Esophagus (tissue), 2 donors: Measurements from ENCODE around the gene CD2. TPM values are rescaled to one million over a fixed set of nuclear protein-coding genes. Genes with fewer than 3 reads are reported as not detected.
A peak's percentile ranks its signal among the peaks of the same experiment; 100 is the strongest.
"Not testable (repeated sequence)": the region's sequence is repeated elsewhere in the genome, so short reads cannot be mapped to it uniquely, and the experiment has no call there.

Source experiments
- H3K27ac ChIP-seq, 2 donors: one replicate each; pipeline ENCODE4 v1.5.1; 2013; ENCODE audit warnings: low read depth in 2 of 2, mild to moderate bottlenecking in 2 of 2, inconsistent platforms in 1 of 2, low read length in 1 of 2, moderate library complexity in 1 of 2
- H3K27me3 ChIP-seq, 2 donors: one replicate each; pipeline ENCODE4 v1.6.1; 2013; ENCODE audit warnings: low read length in 2 of 2, control low read depth in 1 of 2, mild to moderate bottlenecking in 1 of 2; ENCODE audit not compliant: insufficient read depth in 2 of 2, control insufficient read depth in 1 of 2
- H3K36me3 ChIP-seq, 2 donors: one replicate each; pipeline ENCODE4 v1.6.1; 2013; ENCODE audit warnings: low read length in 1 of 2; ENCODE audit not compliant: control insufficient read depth in 2 of 2, insufficient read depth in 2 of 2
- H3K4me1 ChIP-seq, 2 donors: one replicate each; pipeline ENCODE4 v1.6.1; 2013; ENCODE audit warnings: low read length in 1 of 2; ENCODE audit not compliant: control insufficient read depth in 2 of 2, insufficient read depth in 2 of 2
- H3K4me3 ChIP-seq, 2 donors: one replicate each; pipeline ENCODE4 v1.5.1; 2013; ENCODE audit warnings: low read length in 2 of 2, mild to moderate bottlenecking in 2 of 2, low read depth in 1 of 2, moderate library complexity in 1 of 2
- H3K9me3 ChIP-seq, 2 donors: one replicate each; pipeline ENCODE4 v1.6.1; 2013; ENCODE audit warnings: mild to moderate bottlenecking in 2 of 2, low read depth in 1 of 2, low read length in 1 of 2, moderate library complexity in 1 of 2; ENCODE audit not compliant: control insufficient read depth in 2 of 2, insufficient read depth in 1 of 2
- WGBS, 2 donors: extraction: QIAGEN DNeasy Blood & Tissue Kit; methylation state at CpG; one replicate each; pipeline ENCODE4 v1.1.7; 2013; 5-methylcytosine and 5-hydroxymethylcytosine counted together
- polyA plus RNA-seq, 2 donors: library from polyadenylated mRNA; stranded (reverse); fragments of 200-250 nt; gene quantifications; one replicate each; pipeline ENCODE4 v1.2.3, GENCODE V29; 2013
- donor health status: healthy with polysubstance abuse.
- donor health status: Bipolar disorder and iron deficiency.

The CD2 gene
- polyA plus RNA-seq, 2 donors, result 4.8 to 5.4 TPM

- H3K27me3 ChIP-seq, result no peaks in the 10 kb centered on the region
- 69 to 78% methylated on average over 3 to 4 of the region's 4 CpGs for WGBS, 2 donors
- no peaks in the 10 kb centered on the region for H3K4me1 ChIP-seq
- peak overlapping the region in 1 of 2 donors; percentile 49 for H3K27ac ChIP-seq
- H3K9me3 ChIP-seq, result no peaks in the 10 kb centered on the region
- H3K4me3 ChIP-seq, result peak overlapping the region; percentile 27 to 48
- no peaks in the 10 kb centered on the region for H3K36me3 ChIP-seq
Observed at GRCh38 chr1:116755681-116756080, 1.5 kb downstream of the CD2 start.

GRCh38 chr1:116756092-116756491, 1.9 kb downstream of the CD2 start:
- not testable (repeated sequence) for H3K9me3 ChIP-seq, H3K4me1 ChIP-seq, H3K36me3 ChIP-seq, H3K27me3 ChIP-seq, H3K4me3 ChIP-seq
- H3K27ac ChIP-seq, result peak overlapping the region in 1 of 2 donors; percentile 0
- 84 to 87% methylated on average over 8 of the region's 8 CpGs for WGBS, 2 donors

GRCh38 chr1:116758456-116758815, 4.2 kb downstream of the CD2 start:
- 81 to 84% methylated on average over 4 to 5 of the region's 5 CpGs for WGBS, 2 donors
- H3K4me1 ChIP-seq, H3K36me3 ChIP-seq, H3K9me3 ChIP-seq, H3K27me3 ChIP-seq, H3K27ac ChIP-seq: not testable (repeated sequence)
- peak overlapping the region in 1 of 2 donors; percentile 14 for H3K4me3 ChIP-seq

- Histone ChIP-seq H3K4me1 (no peaks in the 10 kb centered on the region), H3K9me3 (no peaks in the 10 kb centered on the region), H3K36me3 (no peaks in the 10 kb centered on the region), H3K4me3 (peak overlapping the region in 1 of 2 donors; percentile 14), H3K27ac (peak overlapping the region in 1 of 2 donors; percentile 6), H3K27me3 (no peaks in the 10 kb centered on the region)
- WGBS, 2 donors, result 55 to 79% methylated on average over 1 of the region's 1 CpG
Observed at GRCh38 chr1:116759636-116760035, 5.4 kb downstream of the CD2 start.

GRCh38 chr1:116760487-116760886, 6.3 kb downstream of the CD2 start:
- no peak overlapping the region for H3K4me3 ChIP-seq
- H3K9me3 ChIP-seq, result no peaks in the 10 kb centered on the region
- 85 to 89% methylated on average over 3 of the region's 3 CpGs for WGBS, 2 donors
- H3K4me1 ChIP-seq, result no peaks in the 10 kb centered on the region
- H3K27ac ChIP-seq, result no peak overlapping the region
- no peaks in the 10 kb centered on the region for H3K27me3 ChIP-seq
- H3K36me3 ChIP-seq, result no peaks in the 10 kb centered on the region

- WGBS, 2 donors, result 75 to 89% methylated on average over 4 of the region's 4 CpGs
- no peaks in the 10 kb centered on the region for H3K4me1 ChIP-seq
- H3K36me3 ChIP-seq, result no peaks in the 10 kb centered on the region
- no peaks in the 10 kb centered on the region for H3K9me3 ChIP-seq
- H3K27me3 ChIP-seq, result no peaks in the 10 kb centered on the region
- H3K27ac ChIP-seq, result no peak overlapping the region
- no peak overlapping the region for H3K4me3 ChIP-seq
Observed at GRCh38 chr1:116760996-116761665, 6.9 kb downstream of the CD2 start.

- WGBS, 2 donors, result 86% methylated on average over 2 of the region's 2 CpGs
- Histone ChIP-seq H3K27ac (no peak overlapping the region), H3K27me3 (no peaks in the 10 kb centered on the region), H3K4me3 (no peak overlapping the region), H3K9me3 (no peaks in the 10 kb centered on the region), H3K36me3 (no peaks in the 10 kb centered on the region), H3K4me1 (no peaks in the 10 kb centered on the region)
Observed at GRCh38 chr1:116762281-116762680, 8.1 kb downstream of the CD2 start.

GRCh38 chr1:116762781-116763115, 8.5 kb downstream of the CD2 start:
- 53 to 68% methylated on average over 3 of the region's 3 CpGs for WGBS, 2 donors
- no peaks in the 10 kb centered on the region for H3K36me3 ChIP-seq
- no peaks in the 10 kb centered on the region for H3K4me1 ChIP-seq
- no peaks in the 10 kb centered on the region for H3K27me3 ChIP-seq
- H3K9me3 ChIP-seq, result no peaks in the 10 kb centered on the region
- no peak overlapping the region for H3K27ac ChIP-seq
- H3K4me3 ChIP-seq, result no peak overlapping the region

- WGBS, 2 donors, result 53 to 56% methylated on average over 4 of the region's 4 CpGs
- Histone ChIP-seq H3K36me3 (no peaks in the 10 kb centered on the region), H3K9me3 (no peaks in the 10 kb centered on the region), H3K27me3 (no peaks in the 10 kb centered on the region), H3K4me1 (no peaks in the 10 kb centered on the region), H3K27ac (no peak overlapping the region), H3K4me3 (no peak overlapping the region)
Observed at GRCh38 chr1:116763116-116763786, 9.0 kb downstream of the CD2 start.
